Ovary (tissue), 3 donors: ENCODE results near the gene PLB1.

Experiments used
- EP300 ChIP-seq: sonication (generic); formaldehyde crosslinking; IDR thresholded peaks from one replicate; pipeline ENCODE4 v1.6.1; 2017; ENCODE audit warnings: antibody characterized with exemption
- POLR2A ChIP-seq: fragments of 450-650 bp; IDR thresholded peaks from one replicate; pipeline ENCODE4 v1.6.1; 2017; ENCODE audit warnings: antibody characterized with exemption, mild to moderate bottlenecking, moderate library complexity
- TF ChIP-seq, protein P1 (sequence below), 3 donors: fragments of 450-650 bp in 2 of 3; fragments of 200-600 bp in 1 of 3; IDR thresholded peaks; one replicate each; pipeline versions ENCODE4 v1.5.1 to v1.8.0; 2016 to 2022; ENCODE audit warnings: antibody characterized with exemption in 3 of 3, mild to moderate bottlenecking in 1 of 3
- donor health status: DM: no; HTN: no; CAD: no.

DNA sequence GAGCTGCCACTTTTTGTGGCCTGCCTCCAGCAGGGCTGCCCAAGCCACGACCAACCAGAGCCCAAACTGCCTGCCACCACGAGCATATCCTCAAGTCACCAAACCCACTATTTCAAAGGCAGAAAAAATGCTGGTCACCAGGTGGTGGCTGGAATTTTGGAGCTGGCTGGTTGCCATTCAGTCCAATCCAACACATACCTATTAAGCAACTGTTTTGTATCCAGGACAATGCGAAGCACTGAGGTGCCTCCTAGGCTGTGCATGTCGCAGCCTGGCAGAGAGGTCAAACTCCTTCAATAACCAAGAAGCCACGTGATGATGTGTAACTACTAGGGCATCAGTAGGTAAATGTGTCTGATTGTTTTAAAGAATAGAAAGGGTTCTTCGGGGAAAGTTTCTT, 147.5 kb downstream of the PLB1 start:
- TF ChIP-seq POLR2A (no peak), EP300 (no peak)
- TF ChIP-seq, protein P1, sequence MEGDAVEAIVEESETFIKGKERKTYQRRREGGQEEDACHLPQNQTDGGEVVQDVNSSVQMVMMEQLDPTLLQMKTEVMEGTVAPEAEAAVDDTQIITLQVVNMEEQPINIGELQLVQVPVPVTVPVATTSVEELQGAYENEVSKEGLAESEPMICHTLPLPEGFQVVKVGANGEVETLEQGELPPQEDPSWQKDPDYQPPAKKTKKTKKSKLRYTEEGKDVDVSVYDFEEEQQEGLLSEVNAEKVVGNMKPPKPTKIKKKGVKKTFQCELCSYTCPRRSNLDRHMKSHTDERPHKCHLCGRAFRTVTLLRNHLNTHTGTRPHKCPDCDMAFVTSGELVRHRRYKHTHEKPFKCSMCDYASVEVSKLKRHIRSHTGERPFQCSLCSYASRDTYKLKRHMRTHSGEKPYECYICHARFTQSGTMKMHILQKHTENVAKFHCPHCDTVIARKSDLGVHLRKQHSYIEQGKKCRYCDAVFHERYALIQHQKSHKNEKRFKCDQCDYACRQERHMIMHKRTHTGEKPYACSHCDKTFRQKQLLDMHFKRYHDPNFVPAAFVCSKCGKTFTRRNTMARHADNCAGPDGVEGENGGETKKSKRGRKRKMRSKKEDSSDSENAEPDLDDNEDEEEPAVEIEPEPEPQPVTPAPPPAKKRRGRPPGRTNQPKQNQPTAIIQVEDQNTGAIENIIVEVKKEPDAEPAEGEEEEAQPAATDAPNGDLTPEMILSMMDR (IDR thresholded peaks at IDR 0.05) = no peak
